ENCODE data around the gene PAQR7.

GRCh38 chr1:25821630-25822091 lies 53.8 kb downstream of the PAQR7 start:
- no peak for TF ChIP-seq CTCF (IDR thresholded peaks at IDR 0.05; ENCODE audit: low read length)
- no peak for TF ChIP-seq EZH2 (IDR thresholded peaks at IDR 0.05; ENCODE audit: borderline replicate concordance, low read length)

All from OCI-LY1 (cell line).